HepG2 (cell line): Measurements from ENCODE around the gene RPL5. TPM values are rescaled to one million over a fixed set of nuclear protein-coding genes. Genes with fewer than 3 reads are reported as not detected.
A peak's percentile ranks its signal among the peaks of the same experiment; 100 is the strongest.

Experiments
- ATAC-seq: fragments of 200-7000 bp; cut with Tn5 transposase; 3 replicates; pipeline ENCODE4 v1.9.1; 2020; ENCODE audit warnings: mild to moderate bottlenecking, moderate library complexity
- BruUV-seq: library from RNA; stranded (reverse); fragments of 400-500 nt; replicated peaks from 2 replicates; lab custom pipeline; 2021; lab: Mats Ljungman, UMichigan
- CTCF ChIA-PET: fragments of 300-600 bp; formaldehyde crosslinking; extraction: SDS; loops from one replicate; lab custom pipeline; 2021; ENCODE audit warnings: low total read pairs, inconsistent platforms, low intra/inter-chr PET ratio; lab: Yijun Ruan, JAX
- POLR2A ChIA-PET: fragments of 350-600 bp; sonication (Branson Sonifier 250); formaldehyde crosslinking; loops from one replicate; lab custom pipeline; 2020; ENCODE audit warnings: antibody characterized with exemption, inconsistent platforms; lab: Yijun Ruan, JAX
- DNase-seq: peaks from one replicate; pipeline ENCODE4 v3.0.0-alpha.2; 2015; ENCODE audit warnings: low spot score
- FAIRE-seq: peaks from 3 replicates; lab custom pipeline; 2011; peaks lifted over from hg19 to GRCh38; lab: Jason Lieb, UNC
- H2AFZ ChIP-seq: one replicate; pipeline ENCODE4 v1.6.1; 2011; ENCODE audit warnings: low read length, inconsistent platforms
- H3K27ac ChIP-seq: fragments of 300-600 bp; 3 replicates; pipeline ENCODE4 v1.8.0; 2011; ENCODE audit warnings: mixed run types, mild to moderate bottlenecking, mixed read lengths, low read length, inconsistent platforms; ENCODE audit not compliant: insufficient read depth; ENCODE audit errors: extremely low read length
- H3K27me3 ChIP-seq, 2 experiments: fragments of 200-600 bp in 1 of 2; 2 replicates in 1 of 2; 3 replicates in 1 of 2; pipeline versions ENCODE4 v1.6.0 to v1.8.0; 2011; ENCODE audit warnings: low read length in 2 of 2, mild to moderate bottlenecking in 2 of 2, moderate library complexity in 2 of 2, inconsistent platforms in 1 of 2; ENCODE audit not compliant: insufficient read depth in 2 of 2, control insufficient read depth in 1 of 2
- H3K36me3 ChIP-seq, 2 experiments: fragments of 200-600 bp in 1 of 2; replicated peaks in 1 of 2; 2 replicates in 1 of 2; 3 replicates in 1 of 2; pipeline versions ENCODE4 v1.5.1 to v1.8.0; 2011; ENCODE audit warnings: low read length in 2 of 2, inconsistent platforms in 1 of 2; ENCODE audit not compliant: insufficient read depth in 2 of 2, control insufficient read depth in 1 of 2
- H3K4me1 ChIP-seq: 2 replicates; pipeline ENCODE4 v1.5.1; 2012; ENCODE audit warnings: low read length, inconsistent platforms; ENCODE audit not compliant: insufficient read depth
- H3K4me2 ChIP-seq: 2 replicates; pipeline ENCODE4 v1.6.0; 2011; ENCODE audit warnings: low read depth, low read length, inconsistent platforms
- H3K4me3 ChIP-seq, 3 experiments: fragments of 200-600 bp in 1 of 3; sonication (generic), shearing (Covaris generic) in 1 of 3; replicated peaks in 1 of 3; 2 replicates each; pipeline ENCODE4 v1.5.1; 2011 to 2016; ENCODE audit warnings: low read length in 3 of 3, inconsistent platforms in 2 of 3, low read depth in 2 of 3, mild to moderate bottlenecking in 2 of 3, control low read depth in 1 of 3, mixed read lengths in 1 of 3; ENCODE audit not compliant: insufficient read depth in 1 of 3
- H3K79me2 ChIP-seq: one replicate; pipeline ENCODE4 v1.6.1; 2011; ENCODE audit warnings: low read length, inconsistent platforms; ENCODE audit not compliant: insufficient read depth
- H3K9ac ChIP-seq: 2 replicates; pipeline ENCODE4 v1.6.0; 2011; ENCODE audit warnings: mild to moderate bottlenecking, low read depth, low read length, inconsistent platforms; ENCODE audit not compliant: insufficient read depth
- H3K9me3 ChIP-seq: 2 replicates; pipeline ENCODE4 v1.5.1; 2012; ENCODE audit warnings: mild to moderate bottlenecking, low read length
- H4K20me1 ChIP-seq: 2 replicates; pipeline ENCODE4 v1.6.0; 2011; ENCODE audit warnings: inconsistent platforms, mild to moderate bottlenecking, low read length, moderate library complexity; ENCODE audit not compliant: insufficient read depth
- AGO2 ChIP-seq: fragments of 200-400 bp; formaldehyde crosslinking; optimal IDR thresholded peaks from 2 replicates; pipeline ENCODE3; 2017; ENCODE audit warnings: mild to moderate bottlenecking, low read depth, low read length, moderate library complexity
- MAF1 ChIP-seq: sonication (generic); formaldehyde crosslinking; IDR thresholded peaks from 2 replicates; pipeline ENCODE4 v1.5.0; 2020; ENCODE audit warnings: missing genetic modification reagents, borderline replicate concordance
- PAF1 ChIP-seq: IDR thresholded peaks from 2 replicates; pipeline ENCODE4 v1.6.1; 2016; ENCODE audit warnings: missing genetic modification reagents, missing compliant biosample characterization
- POLR2AphosphoS2 ChIP-seq: IDR thresholded peaks from 2 replicates; pipeline ENCODE4 v1.6.1; 2011; ENCODE audit warnings: low read depth, low read length, improper control_type of control experiment
- POLR2G ChIP-seq: fragments of 200-400 bp; formaldehyde crosslinking; IDR thresholded peaks from 2 replicates; pipeline ENCODE4 v1.6.1; 2018; ENCODE audit warnings: mild to moderate bottlenecking, low read depth, low read length, moderate library complexity
- RBFOX2 ChIP-seq: fragments of 200-400 bp; formaldehyde crosslinking; IDR thresholded peaks from 2 replicates; pipeline ENCODE4 v1.6.1; 2017; ENCODE audit warnings: low read depth, mild to moderate bottlenecking, low read length
- RBM22 ChIP-seq: fragments of 200-400 bp; formaldehyde crosslinking; optimal IDR thresholded peaks from 2 replicates; pipeline ENCODE3; 2017; ENCODE audit warnings: mild to moderate bottlenecking, low read length, moderate library complexity
- ZNF569 ChIP-seq: sonication (generic); formaldehyde crosslinking; IDR thresholded peaks from 2 replicates; pipeline ENCODE4 v1.5.0; 2020; ENCODE audit warnings: mild to moderate bottlenecking, missing genetic modification reagents, moderate library complexity, borderline replicate concordance
- ZNF777 ChIP-seq: sonication (generic); formaldehyde crosslinking; IDR thresholded peaks from 2 replicates; pipeline ENCODE4 v1.4.0; 2020; ENCODE audit warnings: missing genetic modification reagents
- WGBS: methylation state at CpG from one replicate; pipeline ENCODE4 v1.1.6; 2017; ENCODE audit warnings: low lambda C conversion rate; 5-methylcytosine and 5-hydroxymethylcytosine counted together
- in situ Hi-C: cut with HindIII; loops from 2 replicates; pipeline ENCODE4 v1.10.0; 2017; ENCODE audit warnings: low pct_unique_long_range_greater_than_20kb; ENCODE audit not compliant: extremely low pct_ligation_motif_present
- intact Hi-C: fragments of 100-400 bp; cut with micrococcal nuclease; formaldehyde crosslinking; loops from one replicate; pipeline ENCODE4 v1.10.0; 2022; ENCODE audit not compliant: unreplicated experiment
- polyA plus RNA-seq, 8 experiments: library from polyadenylated mRNA; depleted of rRNA in 3 of 8; stranded (reverse) in 7 of 8; unstranded in 1 of 8; fragments of >200 nt; fragmentation: Illumina TruSeq in 4 of 8; extraction: Trizol in 4 of 8; gene quantifications; 2 replicates each; pipeline versions ENCODE4 v1.2.1 to v1.2.3, GENCODE V29; 2011 to 2016; ENCODE audit warnings: low read depth in 4 of 8, missing spikeins in 1 of 8, mixed read lengths in 1 of 8; ENCODE audit not compliant: insufficient read depth in 1 of 8
- total RNA-seq, 5 experiments: library from RNA; depleted of rRNA; stranded (reverse); fragments of >200 nt; fragmentation: Illumina TruSeq; extraction: Trizol; gene quantifications; 2 replicates each; pipeline ENCODE4 v1.2.3, GENCODE V29; 2016; ENCODE audit warnings: low read depth in 1 of 5
- TF ChIP-seq, protein P1 (sequence below): sonication (generic); formaldehyde crosslinking; IDR thresholded peaks from 2 replicates; pipeline ENCODE4 v1.5.0; 2020; ENCODE audit warnings: missing genetic modification reagents

Gene RPL5
- total and polyA plus RNA-seq, 2 of the 13 experiments (the other 11 are each of a cell fraction or from before 2014, with no cell fraction given) = 2,304 to 2,520 TPM

DNA sequence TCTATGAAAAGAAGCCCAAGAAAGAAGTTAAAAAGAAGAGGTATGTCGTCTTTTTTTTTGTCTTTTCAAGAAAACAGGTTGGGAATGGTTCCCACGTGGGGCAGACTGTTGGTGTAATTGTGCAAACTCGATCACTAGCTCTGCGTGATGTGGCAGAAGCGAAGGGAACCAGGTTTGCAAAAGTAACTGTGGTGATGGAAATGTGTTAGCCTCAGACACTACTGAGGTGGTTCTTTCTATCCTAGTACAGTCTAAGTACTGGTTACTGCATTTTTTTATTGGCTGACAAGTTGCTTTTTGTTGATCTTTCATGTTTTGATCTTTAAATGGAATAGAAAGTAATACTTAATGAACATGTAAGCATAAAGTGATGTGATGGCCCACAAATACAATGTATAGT, 8.8 kb downstream of the RPL5 start:
- peaks cover 45% of the 10 kb centered on the region for H3K4me1 ChIP-seq
- no peak overlapping the region for H2AFZ ChIP-seq
- peaks cover 59% of the 10 kb centered on the region for H4K20me1 ChIP-seq
- peaks cover 48% of the 10 kb centered on the region for H3K79me2 ChIP-seq
- FAIRE-seq (no peak), ATAC-seq (no peak), DNase-seq (no peak)
- no peak overlapping the region for H3K4me3 ChIP-seq
- no peak overlapping the region for H3K4me2 ChIP-seq
- TSS peak; percentile 1 for BruUV-seq
- TF ChIP-seq, protein P1, sequence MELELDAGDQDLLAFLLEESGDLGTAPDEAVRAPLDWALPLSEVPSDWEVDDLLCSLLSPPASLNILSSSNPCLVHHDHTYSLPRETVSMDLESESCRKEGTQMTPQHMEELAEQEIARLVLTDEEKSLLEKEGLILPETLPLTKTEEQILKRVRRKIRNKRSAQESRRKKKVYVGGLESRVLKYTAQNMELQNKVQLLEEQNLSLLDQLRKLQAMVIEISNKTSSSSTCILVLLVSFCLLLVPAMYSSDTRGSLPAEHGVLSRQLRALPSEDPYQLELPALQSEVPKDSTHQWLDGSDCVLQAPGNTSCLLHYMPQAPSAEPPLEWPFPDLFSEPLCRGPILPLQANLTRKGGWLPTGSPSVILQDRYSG = no peak
- TF ChIP-seq RBM22 = peak; percentile 15
- no peak for TF ChIP-seq ZNF777 (CRISPR knock-in tag)
- in situ Hi-C loops (no loop called here), intact Hi-C loops (no loop called here)
- no peak overlapping the region for H3K27ac ChIP-seq
- H3K9me3 ChIP-seq = no peaks in the 10 kb centered on the region
- 73% methylated on average over 5 of the region's 5 CpGs for WGBS
- peaks cover 16 to 86% of the 10 kb centered on the region in 2 experiments for H3K36me3 ChIP-seq
- ChIA-PET POLR2A (interaction anchor here (0.6 to 1.7 kb wide), 2 partner anchors 57 to 120 kb away, joined by 3 to 5 read pairs; no protein-coding TSS in a partner anchor), CTCF (no interaction called here)
- H3K27me3 ChIP-seq = no peaks in the 10 kb centered on the region
- H3K9ac ChIP-seq = no peak overlapping the region

DNA sequence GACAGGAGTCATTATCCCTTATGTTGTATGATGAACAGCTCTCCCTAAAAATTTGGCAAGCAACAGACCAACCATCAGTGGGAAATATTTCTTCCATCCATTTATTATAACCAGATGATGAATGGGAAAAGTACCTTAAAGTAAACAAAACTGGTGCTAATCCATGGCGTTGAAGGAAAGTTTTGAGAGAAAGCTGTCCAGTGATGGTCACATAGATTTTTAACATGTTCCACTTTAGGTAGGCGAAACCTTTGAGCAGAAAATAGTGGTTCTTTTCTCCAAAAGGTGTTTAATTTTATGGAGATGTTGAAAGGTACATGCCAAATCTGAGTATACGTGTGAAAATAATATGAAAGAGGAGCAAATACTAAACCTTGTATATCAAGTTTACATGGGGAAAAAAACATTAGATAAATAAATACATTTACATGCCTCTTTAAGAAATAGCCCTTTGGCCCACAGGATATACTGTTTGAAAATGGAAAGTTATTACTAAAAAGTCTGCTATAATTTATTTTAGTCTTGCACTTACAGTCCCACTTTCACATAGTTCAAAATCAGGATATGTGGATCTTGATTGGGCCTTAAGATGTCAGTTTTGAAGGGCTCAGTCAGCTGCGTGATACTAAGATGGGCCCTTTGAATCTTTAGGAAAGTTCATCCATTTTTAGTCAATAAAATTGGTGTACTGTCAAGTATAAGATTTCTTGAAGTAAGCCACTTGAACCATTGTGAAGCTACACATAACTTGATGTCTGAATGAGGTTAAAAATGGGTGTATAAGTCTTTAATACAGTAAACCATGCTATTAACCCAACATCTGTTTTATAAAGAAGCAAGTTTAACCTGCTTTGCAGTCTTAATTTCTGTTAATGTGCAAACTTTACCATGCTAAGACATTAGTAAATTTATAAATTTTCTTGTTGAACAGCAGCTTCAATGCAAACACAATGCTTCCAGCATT, 10.5 kb downstream of the RPL5 start:
- no peak for FAIRE-seq
- peaks cover 28% of the 10 kb centered on the region for H3K4me1 ChIP-seq
- peaks cover 30% of the 10 kb centered on the region for H3K79me2 ChIP-seq
- H2AFZ ChIP-seq = no peak overlapping the region
- no peaks in the 10 kb centered on the region for H3K9me3 ChIP-seq
- BruUV-seq = TSS peak; percentile 44
- no peak overlapping the region for H3K9ac ChIP-seq
- no peak for DNase-seq
- no peak for TF ChIP-seq ZNF569
- TF ChIP-seq RBFOX2 = peak; percentile 72
- TF ChIP-seq POLR2AphosphoS2 = 0 out of 2 replicates have a peak, but pooled peaks have one; percentile 20
- TF ChIP-seq PAF1 (CRISPR knock-in tag) = peak; percentile 85; the same call in 1 of the 2 replicates
- TF ChIP-seq MAF1 (CRISPR knock-in tag) = no peak
- peak; percentile 84 for TF ChIP-seq RBM22
- peak; percentile 77 for TF ChIP-seq AGO2
- TF ChIP-seq POLR2G = peak; percentile 48; the same call in 1 of the 2 replicates
- peaks cover 12 to 68% of the 10 kb centered on the region in 2 experiments for H3K36me3 ChIP-seq
- H3K4me3 ChIP-seq = no peak overlapping the region
- intact Hi-C loops (no loop called here), in situ Hi-C loops (no loop called here)
- CTCF ChIA-PET = no interaction called here
- H3K27ac ChIP-seq = no peak overlapping the region
- H3K4me2 ChIP-seq = no peak overlapping the region
- peaks cover 41% of the 10 kb centered on the region for H4K20me1 ChIP-seq
- 99% methylated on average over 4 of the region's 4 CpGs for WGBS
- no peaks in the 10 kb centered on the region for H3K27me3 ChIP-seq
- POLR2A ChIA-PET = interaction anchor here (1.3 to 1.5 kb wide), 2 partner anchors 10 kb away, joined by 7 to 8 read pairs; partner anchors contain the start of gene RPL5
- ATAC-seq = no peak
